OCI-LY1 (cell line): ENCODE measurements around the gene PBX3.

ENCODE experiments used
- H2AFZ ChIP-seq: fragments of 200-600 bp; sonication (generic), shearing (Covaris generic); 2 replicates; pipeline ENCODE4 v1.6.0; 2014; ENCODE audit warnings: antibody characterized with exemption, mild to moderate bottlenecking, low read length
- H3F3A ChIP-seq: fragments of 200-600 bp; sonication (generic), shearing (Covaris generic); 2 replicates; pipeline ENCODE4 v1.6.0; 2014; ENCODE audit warnings: mild to moderate bottlenecking, antibody characterized with exemption, low read length, moderate library complexity; ENCODE audit not compliant: insufficient read depth
- H3K27ac ChIP-seq: fragments of 200-600 bp; sonication (generic); 2 replicates; pipeline ENCODE4 v1.5.1; 2014; ENCODE audit warnings: low read length, mixed run types, mild to moderate bottlenecking, low read depth; ENCODE audit not compliant: poor library complexity, severe bottlenecking
- H3K27me3 ChIP-seq: fragments of 200-600 bp; sonication (generic); 2 replicates; pipeline ENCODE4 v1.6.0; 2014; ENCODE audit warnings: antibody characterized with exemption, mild to moderate bottlenecking, low read length, moderate library complexity; ENCODE audit not compliant: insufficient read depth
- H3K36me3 ChIP-seq: fragments of 200-600 bp; sonication (generic); 2 replicates; pipeline ENCODE4 v1.6.1; 2014; ENCODE audit warnings: mild to moderate bottlenecking, antibody characterized with exemption, low read length, moderate library complexity, mixed read lengths; ENCODE audit not compliant: insufficient read depth
- H3K4me1 ChIP-seq: fragments of 200-600 bp; sonication (generic); 2 replicates; pipeline ENCODE4 v1.5.1; 2014; ENCODE audit warnings: mild to moderate bottlenecking, low read length, moderate library complexity; ENCODE audit not compliant: insufficient read depth, severe bottlenecking
- H3K4me2 ChIP-seq: fragments of 200-600 bp; sonication (generic), shearing (Covaris generic); 2 replicates; pipeline ENCODE4 v1.6.1; 2014; ENCODE audit warnings: low read length
- H3K4me3 ChIP-seq: fragments of 200-600 bp; sonication (generic); 2 replicates; pipeline ENCODE4 v1.5.1; 2014; ENCODE audit warnings: low read length, low read depth, mild to moderate bottlenecking, mixed read lengths; ENCODE audit not compliant: poor library complexity, severe bottlenecking
- H3K79me2 ChIP-seq: fragments of 200-600 bp; shearing (Covaris generic); 2 replicates; pipeline ENCODE4 v1.6.1; 2016; ENCODE audit warnings: mixed run types, low read length, mixed read lengths; ENCODE audit not compliant: insufficient read depth
- H3K9ac ChIP-seq: fragments of 200-600 bp; sonication (generic), shearing (Covaris generic); 2 replicates; pipeline ENCODE4 v1.6.1; 2014; ENCODE audit warnings: mild to moderate bottlenecking, low read length, mixed read lengths
- H3K9me2 ChIP-seq: fragments of 200-600 bp; sonication (generic), shearing (Covaris generic); 2 replicates; pipeline ENCODE4 v1.6.1; 2014; ENCODE audit warnings: low read depth, mild to moderate bottlenecking, low read length, mixed read lengths
- H3K9me3 ChIP-seq: fragments of 200-600 bp; shearing (Covaris generic); 2 replicates; pipeline ENCODE4 v1.6.1; 2014; ENCODE audit warnings: low read length, mixed read lengths
- H4K20me1 ChIP-seq: fragments of 200-600 bp; sonication (generic), shearing (Covaris generic); 2 replicates; pipeline ENCODE4 v1.6.0; 2016; ENCODE audit warnings: mild to moderate bottlenecking, low read length; ENCODE audit not compliant: insufficient read depth
- CTCF ChIP-seq: fragments of 200-600 bp; sonication (generic), shearing (Covaris generic); IDR thresholded peaks from 2 replicates; pipeline ENCODE4 v1.5.1; 2017; ENCODE audit warnings: mild to moderate bottlenecking, antibody characterized with exemption, low read length, moderate library complexity, mixed read lengths
- EZH2 ChIP-seq: fragments of 200-600 bp; sonication (generic), shearing (Covaris generic); IDR thresholded peaks from 2 replicates; pipeline ENCODE4 v1.8.0; 2017; ENCODE audit warnings: borderline replicate concordance, mixed run types, mild to moderate bottlenecking, antibody characterized with exemption, low read length, moderate library complexity, mixed read lengths

Gene PBX3

DNA sequence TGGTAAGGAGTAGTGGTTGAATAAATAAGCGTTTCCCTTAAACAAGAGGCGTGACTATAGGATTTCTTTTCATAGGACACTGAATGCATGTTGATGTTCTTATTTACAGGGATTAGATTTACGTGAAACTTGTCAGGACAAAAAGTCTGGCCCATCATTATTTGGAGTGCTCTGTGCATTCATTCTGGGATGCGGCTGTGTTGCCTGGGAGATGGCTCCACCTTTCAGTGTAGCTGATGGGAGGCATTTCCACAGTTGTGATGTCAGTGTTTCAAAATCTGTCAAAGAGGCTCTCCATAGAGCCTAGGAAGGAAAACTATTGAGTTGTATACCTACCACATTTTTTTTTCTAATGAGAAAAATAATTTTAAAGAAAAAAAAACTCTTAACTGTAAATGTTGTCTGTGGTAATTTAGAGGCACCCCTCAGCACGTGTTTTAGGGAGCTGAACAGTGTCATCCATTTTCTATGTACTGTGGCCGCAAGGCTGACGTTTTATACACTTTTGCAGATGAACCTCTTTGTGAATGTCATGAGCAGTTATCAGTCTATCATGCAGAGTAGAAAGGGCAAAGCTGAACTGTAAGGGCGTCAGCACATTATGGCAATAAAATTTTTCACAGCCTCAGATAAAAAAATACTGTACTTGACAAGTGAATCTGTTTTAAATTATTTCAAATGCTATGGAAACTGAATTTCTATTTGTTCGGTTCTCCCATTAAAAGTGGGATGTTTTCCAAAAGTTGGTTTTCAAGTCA is 202.7 kb downstream of the PBX3 start:
- TF ChIP-seq EZH2 (no peak), CTCF (no peak)
- H4K20me1 ChIP-seq, result no peaks in the 10 kb centered on the region
- H3K27ac ChIP-seq, result no peak overlapping the region
- no peaks in the 10 kb centered on the region for H3K4me1 ChIP-seq
- no peak overlapping the region for H3K4me2 ChIP-seq
- H3K4me3 ChIP-seq, result no peak overlapping the region
- no peaks in the 10 kb centered on the region for H3K9me2 ChIP-seq
- no peaks in the 10 kb centered on the region for H3K27me3 ChIP-seq
- H2AFZ ChIP-seq, result no peak overlapping the region
- H3F3A ChIP-seq, result no peaks in the 10 kb centered on the region
- H3K79me2 ChIP-seq, result no peaks in the 10 kb centered on the region
- H3K9me3 ChIP-seq, result peaks cover 16% of the 10 kb centered on the region; the same call in 1 of the 2 replicates
- H3K36me3 ChIP-seq, result peaks cover 23% of the 10 kb centered on the region
- no peak overlapping the region for H3K9ac ChIP-seq

- Histone ChIP-seq H3K79me2 (no peaks in the 10 kb centered on the region), H3K27ac (no peak overlapping the region), H4K20me1 (no peaks in the 10 kb centered on the region), H3K4me1 (no peaks in the 10 kb centered on the region), H3K36me3 (peaks cover 14% of the 10 kb centered on the region), H3K9me3 (peaks cover 9% of the 10 kb centered on the region; the same call in 1 of the 2 replicates), H3K9me2 (no peaks in the 10 kb centered on the region), H3F3A (no peaks in the 10 kb centered on the region), H3K4me3 (no peak overlapping the region), H3K27me3 (no peaks in the 10 kb centered on the region), H3K4me2 (no peak overlapping the region), H2AFZ (no peak overlapping the region), H3K9ac (no peak overlapping the region)
- TF ChIP-seq CTCF (no peak), EZH2 (no peak)
These were observed 203.8 kb downstream of the PBX3 start for GRCh38 chr9:125950880-125951471.

GRCh38 chr9:125953314-125954019 is 206.3 kb downstream of the PBX3 start:
- no peak overlapping the region for H3K9ac ChIP-seq
- H3K9me3 ChIP-seq, result no peaks in the 10 kb centered on the region
- no peak overlapping the region for H2AFZ ChIP-seq
- H3K79me2 ChIP-seq, result no peaks in the 10 kb centered on the region
- no peak for TF ChIP-seq EZH2
- TF ChIP-seq CTCF, result no peak
- no peak overlapping the region for H3K4me3 ChIP-seq
- H3K4me2 ChIP-seq, result no peak overlapping the region
- H3F3A ChIP-seq, result no peaks in the 10 kb centered on the region
- no peaks in the 10 kb centered on the region for H3K36me3 ChIP-seq
- no peaks in the 10 kb centered on the region for H3K9me2 ChIP-seq
- H3K27me3 ChIP-seq, result no peaks in the 10 kb centered on the region
- H4K20me1 ChIP-seq, result no peaks in the 10 kb centered on the region
- no peak overlapping the region for H3K27ac ChIP-seq
- H3K4me1 ChIP-seq, result no peaks in the 10 kb centered on the region
